Endothelial cell of umbilical vein (primary cell): ENCODE measurements around the gene ELMO1. TPM values are rescaled to one million over a fixed set of nuclear protein-coding genes. Genes with fewer than 3 reads are reported as not detected.

ENCODE experiments used
- BruUV-seq: library from RNA; stranded (reverse); fragments of 400-500 nt; replicated peaks from 2 replicates; lab custom pipeline; 2021; lab: Mats Ljungman, UMichigan
- CTCF ChIA-PET: fragments of 300-600, 350-600 bp; sonication (Branson Sonifier 250); formaldehyde crosslinking; loops from one replicate; lab custom pipeline; 2021; ENCODE audit warnings: antibody characterized with exemption, inconsistent platforms; lab: Charles Lee
- POLR2A ChIA-PET: fragments of 300-600, 350-600 bp; sonication (Branson Sonifier 250); formaldehyde crosslinking; loops from one replicate; lab custom pipeline; 2021; ENCODE audit warnings: antibody characterized with exemption, inconsistent platforms; lab: Charles Lee
- DNase-seq: peaks from one replicate; pipeline ENCODE4 v3.0.0-alpha.2; 2011; ENCODE audit warnings: low read depth, low spot score
- FAIRE-seq: peaks from 2 replicates; lab custom pipeline; 2011; peaks lifted over from hg19 to GRCh38; lab: Jason Lieb, UNC
- H2AFZ ChIP-seq: 2 replicates; pipeline ENCODE4 v1.6.0; 2012; ENCODE audit warnings: low read depth, low read length, control low read depth, inconsistent platforms
- H3K27ac ChIP-seq: 2 replicates; pipeline ENCODE4 v1.5.1; 2011; ENCODE audit warnings: low read depth, mild to moderate bottlenecking, control low read depth, low read length, moderate library complexity; ENCODE audit not compliant: insufficient read depth
- H3K27me3 ChIP-seq, 2 experiments: 2 replicates each; pipeline versions ENCODE4 v1.6.0 to v1.6.1; 2011; ENCODE audit warnings: low read length in 2 of 2, mixed read lengths in 1 of 2; ENCODE audit not compliant: control insufficient read depth in 2 of 2, insufficient read depth in 2 of 2
- H3K36me3 ChIP-seq, 2 experiments: 2 replicates in 1 of 2; 3 replicates in 1 of 2; pipeline ENCODE4 v1.5.1; 2011; ENCODE audit warnings: low read length in 2 of 2, mild to moderate bottlenecking in 1 of 2, moderate library complexity in 1 of 2; ENCODE audit not compliant: control insufficient read depth in 2 of 2, insufficient read depth in 2 of 2; ENCODE audit errors: extremely low read depth in 1 of 2
- H3K4me1 ChIP-seq: 3 replicates; pipeline ENCODE4 v1.5.1; 2011; ENCODE audit warnings: mild to moderate bottlenecking, low read length; ENCODE audit not compliant: control insufficient read depth, insufficient read depth; ENCODE audit errors: extremely low read depth
- H3K4me2 ChIP-seq: 2 replicates; pipeline ENCODE4 v1.6.1; 2011; ENCODE audit warnings: low read length, control low read depth, mixed read lengths; ENCODE audit not compliant: insufficient read depth
- H3K4me3 ChIP-seq, 3 experiments: fragments of 200-600 bp in 1 of 3; sonication (generic), shearing (Covaris generic) in 1 of 3; replicated peaks in 1 of 3; 2 replicates each; pipeline ENCODE4 v1.5.1; 2011 to 2016; ENCODE audit warnings: control low read depth in 3 of 3, low read length in 3 of 3, mild to moderate bottlenecking in 2 of 3, inconsistent platforms in 1 of 3, low read depth in 1 of 3, moderate library complexity in 1 of 3; ENCODE audit not compliant: insufficient read depth in 1 of 3
- H3K79me2 ChIP-seq: 2 replicates; pipeline ENCODE4 v1.6.0; 2012; ENCODE audit warnings: low read length, inconsistent platforms; ENCODE audit not compliant: control insufficient read depth, insufficient read depth
- H3K9ac ChIP-seq: replicated peaks from 2 replicates; pipeline ENCODE3; 2011; ENCODE audit warnings: low read length, control low read depth; ENCODE audit not compliant: insufficient read depth; ENCODE audit errors: extremely low read depth
- H3K9me1 ChIP-seq: replicated peaks from 3 replicates; pipeline ENCODE4 v1.6.0; 2011; ENCODE audit warnings: mild to moderate bottlenecking, low read length; ENCODE audit not compliant: control insufficient read depth, insufficient read depth; ENCODE audit errors: extremely low read depth
- H3K9me3 ChIP-seq: replicated peaks from 2 replicates; pipeline ENCODE4 v1.5.1; 2012; ENCODE audit warnings: low read length, inconsistent platforms; ENCODE audit not compliant: control insufficient read depth, insufficient read depth
- H4K20me1 ChIP-seq: replicated peaks from 2 replicates; pipeline ENCODE3; 2011; ENCODE audit warnings: mild to moderate bottlenecking, low read length; ENCODE audit not compliant: control insufficient read depth, insufficient read depth; ENCODE audit errors: extremely low read depth
- EZH2 ChIP-seq: IDR thresholded peaks from 2 replicates; pipeline ENCODE4 v1.6.1; 2012; ENCODE audit warnings: borderline replicate concordance, low read depth, mild to moderate bottlenecking, moderate library complexity, low read length, inconsistent platforms; ENCODE audit not compliant: severe bottlenecking
- FOS ChIP-seq: IDR thresholded peaks from 2 replicates; pipeline ENCODE4 v1.6.1; 2011; ENCODE audit warnings: mild to moderate bottlenecking, low read length, moderate library complexity, borderline replicate concordance; ENCODE audit not compliant: insufficient read depth
- GATA2 ChIP-seq: IDR thresholded peaks from 2 replicates; pipeline ENCODE4 v1.7.0; 2011; ENCODE audit warnings: low read depth, mild to moderate bottlenecking, moderate library complexity, mixed read lengths, low read length; ENCODE audit not compliant: insufficient read length, insufficient read depth
- JUN ChIP-seq: IDR thresholded peaks from 2 replicates; pipeline ENCODE4 v1.6.1; 2011; ENCODE audit warnings: borderline replicate concordance, low read depth; ENCODE audit not compliant: insufficient read length, insufficient read depth
- MYC ChIP-seq: IDR thresholded peaks from one replicate; pipeline ENCODE4 v1.6.1; 2011; ENCODE audit warnings: mild to moderate bottlenecking, low read depth, low read length
- POLR2A ChIP-seq: IDR thresholded peaks from 2 replicates; pipeline ENCODE4 v1.6.1; 2012; ENCODE audit warnings: low read depth, mild to moderate bottlenecking, control low read depth, low read length
- POLR2AphosphoS5 ChIP-seq: IDR thresholded peaks from 2 replicates; pipeline ENCODE4 v1.6.1; 2012; ENCODE audit warnings: low read depth, mild to moderate bottlenecking, control low read depth, low read length, moderate library complexity; ENCODE audit not compliant: insufficient read depth
- dilution Hi-C: fragments of 300-500 bp; cut with MboI; formaldehyde crosslinking; loops from one replicate; pipeline ENCODE4 v1.15.0; 2019; ENCODE audit warnings: low sequenced_read_pairs; ENCODE audit not compliant: extremely low pct_ligation_motif_present
- intact Hi-C: fragments of 100-400 bp; cut with micrococcal nuclease; formaldehyde crosslinking; loops from one replicate; pipeline ENCODE4 v1.10.0; 2022
- polyA plus RNA-seq, 4 experiments: library from polyadenylated mRNA; depleted of rRNA in 3 of 4; stranded (reverse) in 3 of 4; unstranded in 1 of 4; fragments of >200 nt; gene quantifications; 2 replicates each; pipeline versions ENCODE4 v1.2.1 to v1.2.3, GENCODE V29; 2011 to 2012; ENCODE audit warnings: missing spikeins in 1 of 4
- total RNA-seq: library from RNA; stranded (reverse); gene quantifications from 2 replicates; pipeline ENCODE4 v1.2.3, GENCODE V29; 2021
- TF ChIP-seq, protein P1 (sequence below): IDR thresholded peaks from 2 replicates; pipeline ENCODE4 v1.6.1; 2011; ENCODE audit not compliant: insufficient read depth, insufficient read length
- TF ChIP-seq, protein P2 (sequence below), 2 donors: IDR thresholded peaks; 1 replicate in 1 of 2; 2 replicates in 1 of 2; pipeline ENCODE4 v1.5.1; 2011; ENCODE audit warnings: low read length in 2 of 2, mild to moderate bottlenecking in 2 of 2, moderate library complexity in 2 of 2, control low read depth in 1 of 2, inconsistent platforms in 1 of 2, low read depth in 1 of 2; ENCODE audit not compliant: insufficient read depth in 1 of 2; ENCODE audit errors: extremely low read depth in 1 of 2

ELMO1 gene
- total and polyA plus RNA-seq, 2 donors (not counting 3 experiments of a cell fraction or from before 2014, with no cell fraction given), result 17.0 to 30.6 TPM

DNA sequence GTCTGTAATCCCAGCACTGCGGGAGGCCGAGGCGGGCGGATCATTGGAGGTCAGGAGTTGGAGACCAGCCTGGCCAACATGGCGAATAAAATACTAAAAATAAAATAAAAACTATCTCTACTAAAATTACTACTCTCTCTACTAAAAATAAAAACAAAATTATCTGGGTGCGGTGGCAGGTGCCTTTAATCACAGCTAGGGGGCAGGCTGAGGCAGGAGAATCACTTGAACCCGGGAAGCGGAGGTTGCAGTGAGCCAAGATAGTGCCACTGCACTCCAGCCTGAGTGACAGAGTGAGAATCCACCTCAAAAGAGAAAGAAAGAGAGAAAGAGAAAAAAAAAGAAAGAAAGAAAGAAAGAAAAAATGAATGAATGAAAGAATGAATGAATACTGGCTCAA lies 351.4 kb downstream of the ELMO1 start:
- FAIRE-seq, result no peak
- Histone ChIP-seq H3K4me1 (no peaks in the 10 kb centered on the region), H3K79me2 (no peaks in the 10 kb centered on the region), H3K9me1 (no peaks in the 10 kb centered on the region), H3K9me3 (no peaks in the 10 kb centered on the region), H3K4me2 (no peak overlapping the region), H3K36me3 (no peaks in the 10 kb centered on the region), H3K27me3 (no peaks in the 10 kb centered on the region), H3K4me3 (no peak overlapping the region), H3K27ac (no peak overlapping the region), H2AFZ (no peak overlapping the region), H4K20me1 (no peaks in the 10 kb centered on the region), H3K9ac (no peak overlapping the region)
- intact Hi-C loops, result no loop called here
- ChIA-PET CTCF (no interaction called here), POLR2A (no interaction called here)
- DNase-seq, result no peak
- TF ChIP-seq MYC (no peak), POLR2A (no peak), EZH2 (no peak), JUN (no peak), GATA2 (no peak), POLR2AphosphoS5 (no peak), FOS (no peak)
- TF ChIP-seq, protein P1, sequence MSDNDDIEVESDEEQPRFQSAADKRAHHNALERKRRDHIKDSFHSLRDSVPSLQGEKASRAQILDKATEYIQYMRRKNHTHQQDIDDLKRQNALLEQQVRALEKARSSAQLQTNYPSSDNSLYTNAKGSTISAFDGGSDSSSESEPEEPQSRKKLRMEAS, result no peak
- TF ChIP-seq, protein P2, sequence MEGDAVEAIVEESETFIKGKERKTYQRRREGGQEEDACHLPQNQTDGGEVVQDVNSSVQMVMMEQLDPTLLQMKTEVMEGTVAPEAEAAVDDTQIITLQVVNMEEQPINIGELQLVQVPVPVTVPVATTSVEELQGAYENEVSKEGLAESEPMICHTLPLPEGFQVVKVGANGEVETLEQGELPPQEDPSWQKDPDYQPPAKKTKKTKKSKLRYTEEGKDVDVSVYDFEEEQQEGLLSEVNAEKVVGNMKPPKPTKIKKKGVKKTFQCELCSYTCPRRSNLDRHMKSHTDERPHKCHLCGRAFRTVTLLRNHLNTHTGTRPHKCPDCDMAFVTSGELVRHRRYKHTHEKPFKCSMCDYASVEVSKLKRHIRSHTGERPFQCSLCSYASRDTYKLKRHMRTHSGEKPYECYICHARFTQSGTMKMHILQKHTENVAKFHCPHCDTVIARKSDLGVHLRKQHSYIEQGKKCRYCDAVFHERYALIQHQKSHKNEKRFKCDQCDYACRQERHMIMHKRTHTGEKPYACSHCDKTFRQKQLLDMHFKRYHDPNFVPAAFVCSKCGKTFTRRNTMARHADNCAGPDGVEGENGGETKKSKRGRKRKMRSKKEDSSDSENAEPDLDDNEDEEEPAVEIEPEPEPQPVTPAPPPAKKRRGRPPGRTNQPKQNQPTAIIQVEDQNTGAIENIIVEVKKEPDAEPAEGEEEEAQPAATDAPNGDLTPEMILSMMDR (IDR thresholded peaks at IDR 0.05; ENCODE audit: extremely low read depth in 1 of 2, insufficient read depth in 1 of 2, low read depth in 1 of 2, low read length in 2 of 2), result no peak
- BruUV-seq, result no TSS peak
- dilution Hi-C loops, result no loop called here
